ENCODE results near the gene LIMS1. TPM values are rescaled to one million over a fixed set of nuclear protein-coding genes. Genes with fewer than 3 reads are reported as not detected.

Gene LIMS1
- total RNA-seq, 1 experiment from 2014 or later = 101 TPM

- CTCF ChIA-PET = interaction anchor here (1.6 kb wide), 1 partner anchor 50 kb away, joined by 5 read pairs; no protein-coding TSS in a partner anchor
- intact Hi-C loops (cut with micrococcal nuclease; ENCODE audit: unreplicated experiment) = loop anchor here (10.0 kb wide), 1 partner anchor 371 kb away; no protein-coding TSS in a partner anchor
- Histone ChIP-seq H3K27ac (ENCODE audit: low read length) (peak overlapping the region; percentile 3; the same call in 1 of the 2 replicates), H3K36me3 (ENCODE audit: control insufficient read depth, insufficient read depth, low read length) (no peaks in the 10 kb centered on the region), H3K9me3 (ENCODE audit: control insufficient read depth, insufficient read depth, low read depth, low read length) (no peaks in the 10 kb centered on the region), H3K4me1 (ENCODE audit: control insufficient read depth, insufficient read depth, low read length) (peaks cover 34% of the 10 kb centered on the region), H3K4me3 (ENCODE audit: low read depth in 2 of 2, low read length in 2 of 2) (no peak overlapping the region), H3K27me3 (ENCODE audit: control insufficient read depth, insufficient read depth, low read length) (no peaks in the 10 kb centered on the region)
- BruUV-seq (replicated peaks) = no TSS peak
- TF ChIP-seq CTCF (IDR thresholded peaks at IDR 0.05) (no peak), SIN3A (IDR thresholded peaks at IDR 0.05; ENCODE audit: borderline replicate concordance, insufficient read depth, low read depth, low read length) (no peak), POLR2AphosphoS5 (IDR thresholded peaks at IDR 0.05; ENCODE audit: low read depth, low read length) (no peak), TCF7L2 (IDR thresholded peaks at IDR 0.05; ENCODE audit: low read depth, low read length) (no peak)
- TF ChIP-seq, protein P1, sequence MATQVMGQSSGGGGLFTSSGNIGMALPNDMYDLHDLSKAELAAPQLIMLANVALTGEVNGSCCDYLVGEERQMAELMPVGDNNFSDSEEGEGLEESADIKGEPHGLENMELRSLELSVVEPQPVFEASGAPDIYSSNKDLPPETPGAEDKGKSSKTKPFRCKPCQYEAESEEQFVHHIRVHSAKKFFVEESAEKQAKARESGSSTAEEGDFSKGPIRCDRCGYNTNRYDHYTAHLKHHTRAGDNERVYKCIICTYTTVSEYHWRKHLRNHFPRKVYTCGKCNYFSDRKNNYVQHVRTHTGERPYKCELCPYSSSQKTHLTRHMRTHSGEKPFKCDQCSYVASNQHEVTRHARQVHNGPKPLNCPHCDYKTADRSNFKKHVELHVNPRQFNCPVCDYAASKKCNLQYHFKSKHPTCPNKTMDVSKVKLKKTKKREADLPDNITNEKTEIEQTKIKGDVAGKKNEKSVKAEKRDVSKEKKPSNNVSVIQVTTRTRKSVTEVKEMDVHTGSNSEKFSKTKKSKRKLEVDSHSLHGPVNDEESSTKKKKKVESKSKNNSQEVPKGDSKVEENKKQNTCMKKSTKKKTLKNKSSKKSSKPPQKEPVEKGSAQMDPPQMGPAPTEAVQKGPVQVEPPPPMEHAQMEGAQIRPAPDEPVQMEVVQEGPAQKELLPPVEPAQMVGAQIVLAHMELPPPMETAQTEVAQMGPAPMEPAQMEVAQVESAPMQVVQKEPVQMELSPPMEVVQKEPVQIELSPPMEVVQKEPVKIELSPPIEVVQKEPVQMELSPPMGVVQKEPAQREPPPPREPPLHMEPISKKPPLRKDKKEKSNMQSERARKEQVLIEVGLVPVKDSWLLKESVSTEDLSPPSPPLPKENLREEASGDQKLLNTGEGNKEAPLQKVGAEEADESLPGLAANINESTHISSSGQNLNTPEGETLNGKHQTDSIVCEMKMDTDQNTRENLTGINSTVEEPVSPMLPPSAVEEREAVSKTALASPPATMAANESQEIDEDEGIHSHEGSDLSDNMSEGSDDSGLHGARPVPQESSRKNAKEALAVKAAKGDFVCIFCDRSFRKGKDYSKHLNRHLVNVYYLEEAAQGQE (IDR thresholded peaks at IDR 0.05; ENCODE audit: insufficient read depth in 1 of 2, low read depth in 2 of 2, low read length in 1 of 2) = no peak
- in situ Hi-C loops (cut with HindIII; ENCODE audit: low pct_unique_long_range_greater_than_20kb, low sequenced_read_pairs) = no loop called here
- ATAC-seq (no peak), DNase-seq (ENCODE audit: low read depth, low spot score) (no peak)
- POLR2A ChIA-PET = interaction anchor here (0.7 kb wide), 1 partner anchor 48 kb away, joined by 4 read pairs; no protein-coding TSS in a partner anchor
Measured at GRCh38 chr2:108586116-108586515, 51.8 kb downstream of the LIMS1 start.

DNA sequence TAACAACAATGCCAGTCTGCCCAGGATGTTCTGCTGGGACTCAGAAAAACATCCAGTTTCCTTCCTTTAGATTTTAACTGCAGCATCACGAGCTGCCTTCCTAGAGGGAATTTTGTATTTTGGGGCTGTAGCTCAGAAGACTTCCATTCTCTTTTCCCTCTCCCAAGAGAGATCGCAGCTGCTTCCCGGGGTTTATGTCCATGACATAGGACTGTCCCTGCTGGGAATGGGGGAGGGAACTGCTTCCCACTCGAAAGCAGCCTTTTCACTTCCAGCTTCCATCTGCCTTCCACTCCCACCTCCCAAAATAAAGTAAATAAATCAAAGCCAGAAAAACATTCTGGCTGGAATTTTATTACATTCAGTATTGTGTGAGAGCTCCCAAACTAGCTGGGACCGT lies 52.4 kb downstream of the LIMS1 start:
- H3K4me3 ChIP-seq (ENCODE audit: low read depth in 2 of 2, low read length in 2 of 2) = no peak overlapping the region
- in situ Hi-C loops (cut with HindIII; ENCODE audit: low pct_unique_long_range_greater_than_20kb, low sequenced_read_pairs) = no loop called here
- ATAC-seq (no peak), DNase-seq (ENCODE audit: low read depth, low spot score) (no peak)
- ChIA-PET CTCF (interaction anchor here (1.6 kb wide), 1 partner anchor 50 kb away, joined by 5 read pairs; no protein-coding TSS in a partner anchor), POLR2A (interaction anchor here (0.5 to 0.6 kb wide), 2 partner anchors 22 to 68 kb away, joined by 3 to 6 read pairs; no protein-coding TSS in a partner anchor)
- peak overlapping the region; percentile 37 for H3K27ac ChIP-seq (ENCODE audit: low read length)
- peaks cover 34% of the 10 kb centered on the region for H3K4me1 ChIP-seq (ENCODE audit: control insufficient read depth, insufficient read depth, low read length)
- H3K9me3 ChIP-seq (ENCODE audit: control insufficient read depth, insufficient read depth, low read depth, low read length) = no peaks in the 10 kb centered on the region
- no peaks in the 10 kb centered on the region for H3K27me3 ChIP-seq (ENCODE audit: control insufficient read depth, insufficient read depth, low read length)
- H3K36me3 ChIP-seq (ENCODE audit: control insufficient read depth, insufficient read depth, low read length) = no peaks in the 10 kb centered on the region
- BruUV-seq (replicated peaks) = no TSS peak
- TF ChIP-seq POLR2AphosphoS5 (IDR thresholded peaks at IDR 0.05; ENCODE audit: low read depth, low read length) (no peak), CTCF (IDR thresholded peaks at IDR 0.05) (no peak), TCF7L2 (IDR thresholded peaks at IDR 0.05; ENCODE audit: low read depth, low read length) (no peak), SIN3A (IDR thresholded peaks at IDR 0.05; ENCODE audit: borderline replicate concordance, insufficient read depth, low read depth, low read length) (no peak)
- TF ChIP-seq, protein P1 (IDR thresholded peaks at IDR 0.05; ENCODE audit: insufficient read depth in 1 of 2, low read depth in 2 of 2, low read length in 1 of 2) = no peak
- intact Hi-C loops (cut with micrococcal nuclease; ENCODE audit: unreplicated experiment) = loop anchor here (10.0 kb wide), 1 partner anchor 372 kb away; no protein-coding TSS in a partner anchor
